HepG2 (cell line): ENCODE data around the gene LIPT1. TPM values are rescaled to one million over a fixed set of nuclear protein-coding genes. Genes with fewer than 3 reads are reported as not detected.

ENCODE experiments used
- ATF5 ChIP-seq: sonication (generic); formaldehyde crosslinking; IDR thresholded peaks from 2 replicates; pipeline ENCODE4 v1.4.0; 2020; ENCODE audit warnings: mild to moderate bottlenecking, low read depth, missing genetic modification reagents
- BCLAF1 ChIP-seq: fragments of 450-650 bp; IDR thresholded peaks from 2 replicates; pipeline ENCODE4 v1.6.1; 2017; ENCODE audit warnings: mild to moderate bottlenecking
- HDAC1 ChIP-seq: sonication (generic); formaldehyde crosslinking; IDR thresholded peaks from 2 replicates; pipeline ENCODE4 v1.5.1; 2020; ENCODE audit warnings: mild to moderate bottlenecking, missing genetic modification reagents
- KDM3A ChIP-seq: IDR thresholded peaks from 2 replicates; pipeline ENCODE4 v1.6.1; 2018; ENCODE audit warnings: low read depth, missing compliant biosample characterization
- MXI1 ChIP-seq: IDR thresholded peaks from 3 replicates; pipeline ENCODE4 v1.6.1; 2012; ENCODE audit warnings: low read depth, low read length, inconsistent platforms, borderline replicate concordance
- MYPOP ChIP-seq: sonication (generic); formaldehyde crosslinking; IDR thresholded peaks from 2 replicates; pipeline ENCODE4 v1.8.1; 2023; ENCODE audit warnings: mild to moderate bottlenecking, moderate library complexity, missing genetic modification reagents
- NFIC ChIP-seq: IDR thresholded peaks from 2 replicates; pipeline ENCODE4 v1.6.1; 2012; ENCODE audit warnings: mild to moderate bottlenecking, low read length, inconsistent platforms
- PHF21A ChIP-seq: sonication (generic); formaldehyde crosslinking; IDR thresholded peaks from 2 replicates; pipeline ENCODE4 v1.5.0; 2020; ENCODE audit warnings: mild to moderate bottlenecking, missing genetic modification reagents
- PRMT3 ChIP-seq: sonication (generic); formaldehyde crosslinking; IDR thresholded peaks from 2 replicates; pipeline ENCODE4 v1.8.1; 2022; ENCODE audit warnings: low read depth, mild to moderate bottlenecking, moderate library complexity, missing genetic modification reagents, borderline replicate concordance
- SALL1 ChIP-seq: sonication (generic); formaldehyde crosslinking; IDR thresholded peaks from 2 replicates; pipeline ENCODE4 v1.8.0; 2022; ENCODE audit warnings: mild to moderate bottlenecking, missing genetic modification reagents
- SMYD3 ChIP-seq: sonication (generic); formaldehyde crosslinking; IDR thresholded peaks from 2 replicates; pipeline ENCODE4 v1.8.1; 2023; ENCODE audit warnings: mild to moderate bottlenecking, missing genetic modification reagents
- SPEN ChIP-seq: sonication (generic); formaldehyde crosslinking; IDR thresholded peaks from 2 replicates; pipeline ENCODE4 v1.5.1; 2020; ENCODE audit warnings: low read depth, mild to moderate bottlenecking, missing genetic modification reagents
- TARDBP ChIP-seq: sonication (generic); formaldehyde crosslinking; IDR thresholded peaks from 2 replicates; pipeline ENCODE4 v1.8.0; 2022; ENCODE audit warnings: mild to moderate bottlenecking, missing genetic modification reagents
- THRA ChIP-seq: sonication (generic); formaldehyde crosslinking; IDR thresholded peaks from 2 replicates; pipeline ENCODE4 v1.4.0; 2020; ENCODE audit warnings: missing genetic modification reagents, borderline replicate concordance
- ZBED4 ChIP-seq: sonication (generic); formaldehyde crosslinking; IDR thresholded peaks from 2 replicates; pipeline ENCODE4 v1.4.0; 2020; ENCODE audit warnings: missing genetic modification reagents, borderline replicate concordance
- ZKSCAN5 ChIP-seq: sonication (generic); formaldehyde crosslinking; IDR thresholded peaks from 2 replicates; pipeline ENCODE4 v1.5.1; 2020; ENCODE audit warnings: mild to moderate bottlenecking, missing genetic modification reagents
- ZNF484 ChIP-seq: sonication (generic); formaldehyde crosslinking; IDR thresholded peaks from 2 replicates; pipeline ENCODE4 v1.5.1; 2020; ENCODE audit warnings: mild to moderate bottlenecking, low read depth, missing genetic modification reagents, borderline replicate concordance
- ZNF572 ChIP-seq: sonication (generic); formaldehyde crosslinking; IDR thresholded peaks from 2 replicates; pipeline ENCODE4 v1.5.1; 2020; ENCODE audit warnings: mild to moderate bottlenecking, missing genetic modification reagents
- polyA plus RNA-seq, 8 experiments: library from polyadenylated mRNA; depleted of rRNA in 3 of 8; stranded (reverse) in 7 of 8; unstranded in 1 of 8; fragments of >200 nt; fragmentation: Illumina TruSeq in 4 of 8; extraction: Trizol in 4 of 8; gene quantifications; 2 replicates each; pipeline versions ENCODE4 v1.2.1 to v1.2.3, GENCODE V29; 2011 to 2016; ENCODE audit warnings: low read depth in 4 of 8, missing spikeins in 1 of 8, mixed read lengths in 1 of 8; ENCODE audit not compliant: insufficient read depth in 1 of 8
- total RNA-seq, 5 experiments: library from RNA; depleted of rRNA; stranded (reverse); fragments of >200 nt; fragmentation: Illumina TruSeq; extraction: Trizol; gene quantifications; 2 replicates each; pipeline ENCODE4 v1.2.3, GENCODE V29; 2016; ENCODE audit warnings: low read depth in 1 of 5

Gene LIPT1
- total and polyA plus RNA-seq, 2 of the 13 experiments (the other 11 are each of a cell fraction or from before 2014, with no cell fraction given): 8.0 to 9.6 TPM

- peak; percentile 96 for TF ChIP-seq PRMT3 (CRISPR knock-in tag)
- TF ChIP-seq PHF21A (CRISPR knock-in tag): peak; percentile 93
- TF ChIP-seq KDM3A (CRISPR knock-in tag): peak; percentile 92; the same call in 1 of the 2 replicates
- TF ChIP-seq ZKSCAN5 (CRISPR knock-in tag): peak; percentile 16; the same call in 1 of the 2 replicates
- peak; percentile 99 for TF ChIP-seq TARDBP (CRISPR knock-in tag)
- TF ChIP-seq SPEN (CRISPR knock-in tag): peak; percentile 99
- peak; percentile 82 for TF ChIP-seq THRA (CRISPR knock-in tag)
- peak; percentile 96 for TF ChIP-seq ZNF572 (CRISPR knock-in tag)
- peak; percentile 100 for TF ChIP-seq HDAC1
- TF ChIP-seq BCLAF1: no peak
- TF ChIP-seq SMYD3 (CRISPR knock-in tag): peak; percentile 99
- TF ChIP-seq SALL1: peak; percentile 98
- TF ChIP-seq MXI1: peak; percentile 96; the same call in 2 of the 3 replicates
- TF ChIP-seq ATF5 (CRISPR knock-in tag): peak; percentile 95
- peak; percentile 98 for TF ChIP-seq MYPOP (CRISPR knock-in tag)
- 0 out of 2 replicates have a peak, but pooled peaks have one; percentile 11 for TF ChIP-seq ZNF484 (CRISPR knock-in tag)
- peak; percentile 80 for TF ChIP-seq ZBED4 (CRISPR knock-in tag)
- peak; percentile 71; the same call in 1 of the 2 replicates for TF ChIP-seq NFIC
Observed at GRCh38 chr2:99154643-99155536, at the start of gene LIPT1, which contains the start of gene TSGA10 (continued).
